Adrenal gland (tissue), 5 donors: Measurements from ENCODE around the gene DDX51.

Experiments used
- CTCF ChIP-seq, 6 experiments: fragments of 450-650 bp in 4 of 6; fragments of 200-600 bp in 2 of 6; sonication (generic) in 1 of 6; IDR thresholded peaks; 1 replicate in 5 of 6; 2 replicates in 1 of 6; pipeline versions ENCODE4 v1.5.1 to v1.8.0; 2016 to 2021; ENCODE audit warnings: antibody characterized with exemption in 6 of 6, mild to moderate bottlenecking in 2 of 6, moderate library complexity in 1 of 6
- POLR2A ChIP-seq, 2 donors: fragments of 450-650 bp; IDR thresholded peaks; one replicate each; pipeline ENCODE4 v1.6.1; 2017; ENCODE audit warnings: antibody characterized with exemption in 2 of 2, mild to moderate bottlenecking in 2 of 2, moderate library complexity in 1 of 2
- donor health status: DM: no; HTN: no; CAD: no.

DNA sequence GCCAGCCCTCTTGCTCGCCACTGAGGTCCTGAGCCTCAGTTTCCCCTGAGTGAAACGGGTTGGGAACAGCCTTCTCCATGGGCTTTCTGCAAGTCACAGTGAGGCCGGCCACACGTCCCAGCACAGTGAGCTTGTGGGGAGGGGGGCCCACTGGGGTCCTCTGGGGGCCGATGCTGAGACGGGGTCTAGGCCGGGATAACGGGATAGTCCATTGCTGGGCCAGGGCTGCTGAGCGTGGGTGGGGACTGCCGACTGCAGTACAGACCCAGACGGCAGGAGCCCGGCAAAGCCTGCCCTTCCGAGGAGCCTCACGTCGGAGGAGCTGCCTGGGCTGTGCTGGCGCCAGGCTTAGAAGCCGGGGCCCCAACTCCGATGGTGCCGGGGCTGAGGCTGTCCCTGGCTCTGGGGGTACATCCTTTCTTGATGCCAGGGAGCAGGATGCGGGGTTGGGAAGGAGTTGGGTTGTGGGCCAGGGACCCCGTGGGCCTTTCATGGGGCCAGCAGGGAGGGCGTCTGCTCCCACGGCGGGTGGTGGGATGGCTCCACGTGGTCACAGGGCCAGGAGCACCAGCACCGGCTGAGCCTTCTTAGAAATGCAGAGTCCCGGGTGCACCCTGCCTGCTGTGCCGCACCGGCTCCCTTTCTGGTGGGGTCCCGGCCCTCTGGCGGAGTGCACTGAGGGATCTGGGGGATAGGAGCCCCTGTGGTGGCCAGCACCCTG lies 24.4 kb upstream of the DDX51 start:
- no peak for TF ChIP-seq POLR2A (IDR thresholded peaks at IDR 0.05)
- TF ChIP-seq CTCF (IDR thresholded peaks at IDR 0.05): no peak
